K562 (cell line): ENCODE results near the gene HNRNPDL. TPM values are rescaled to one million over a fixed set of nuclear protein-coding genes. Genes with fewer than 3 reads are reported as not detected.

ENCODE experiments used
- ATAC-seq: fragments of 200-7000 bp; cut with Tn5 transposase; 3 replicates; pipeline ENCODE4 v1.9.1; 2020; ENCODE audit warnings: moderate library complexity
- BruUV-seq: library from RNA; stranded (reverse); fragments of 400-500 nt; replicated peaks from 2 replicates; lab custom pipeline; 2021; lab: Mats Ljungman, UMichigan
- CTCF ChIA-PET: fragments of 300-600 bp; formaldehyde crosslinking; extraction: SDS; loops from one replicate; lab custom pipeline; 2021; ENCODE audit warnings: low intra/inter-chr PET ratio; lab: Yijun Ruan, JAX
- POLR2A ChIA-PET: fragments of 300-600, 350-650 bp; sonication (Branson Sonifier 250); formaldehyde crosslinking; extraction: SDS; loops from one replicate; lab custom pipeline; 2021; ENCODE audit warnings: antibody characterized with exemption, inconsistent platforms; lab: Yijun Ruan, JAX
- DNase-seq, 4 experiments: peaks; one replicate each; pipeline versions ENCODE4 v3.0.0 to v3.0.0-alpha.2; 2011 to 2018; ENCODE audit warnings: low spot score in 3 of 4, mixed read lengths in 3 of 4; ENCODE audit errors: extremely low read depth in 1 of 4
- FAIRE-seq: peaks from 2 replicates; lab custom pipeline; 2011; peaks lifted over from hg19 to GRCh38; lab: Jason Lieb, UNC
- H2AFZ ChIP-seq: 2 replicates; pipeline ENCODE4 v1.6.0; 2011; ENCODE audit warnings: low read depth, low read length, control low read depth, inconsistent platforms
- H3K27ac ChIP-seq: fragments of 200-600 bp; 3 replicates; pipeline ENCODE4 v1.8.0; 2011; ENCODE audit warnings: low read depth, mild to moderate bottlenecking, control low read depth, inconsistent platforms, low read length, moderate library complexity, mixed read lengths; ENCODE audit errors: extremely low read depth
- H3K27me3 ChIP-seq, 2 experiments: fragments of 300-600 bp in 1 of 2; 2 replicates in 1 of 2; 3 replicates in 1 of 2; pipeline versions ENCODE4 v1.6.0 to v1.8.0; 2011; ENCODE audit warnings: inconsistent platforms in 2 of 2, low read length in 2 of 2, mild to moderate bottlenecking in 1 of 2, mixed read lengths in 1 of 2, moderate library complexity in 1 of 2; ENCODE audit not compliant: control insufficient read depth in 2 of 2, insufficient read depth in 2 of 2
- H3K36me3 ChIP-seq: fragments of 300-600 bp; 3 replicates; pipeline ENCODE4 v1.8.0; 2011; ENCODE audit warnings: mild to moderate bottlenecking, low read length, inconsistent platforms; ENCODE audit not compliant: control insufficient read depth, insufficient read depth
- H3K4me1 ChIP-seq, 2 experiments: fragments of 200-600 bp in 1 of 2; replicated peaks in 1 of 2; 2 replicates in 1 of 2; 3 replicates in 1 of 2; pipeline versions ENCODE4 v1.5.1 to v1.8.0; 2011; ENCODE audit warnings: inconsistent platforms in 2 of 2, low read length in 2 of 2, mild to moderate bottlenecking in 1 of 2, mixed read lengths in 1 of 2, moderate library complexity in 1 of 2; ENCODE audit not compliant: control insufficient read depth in 2 of 2, insufficient read depth in 2 of 2
- H3K4me2 ChIP-seq: 2 replicates; pipeline ENCODE4 v1.6.1; 2011; ENCODE audit warnings: low read length, control low read depth, inconsistent platforms, mixed read lengths; ENCODE audit not compliant: insufficient read depth
- H3K4me3 ChIP-seq: fragments of 200-600 bp; sonication (generic), shearing (Covaris generic); 2 replicates; pipeline ENCODE4 v1.5.1; 2016; ENCODE audit warnings: control low read depth, inconsistent platforms
- H3K79me2 ChIP-seq: fragments of 200-600 bp; 3 replicates; pipeline ENCODE4 v1.8.0; 2011; ENCODE audit warnings: low read length, inconsistent platforms; ENCODE audit not compliant: control insufficient read depth, insufficient read depth
- H3K9ac ChIP-seq, 2 experiments: 2 replicates each; pipeline versions ENCODE4 v1.6.0 to v1.6.1; 2011; ENCODE audit warnings: low read depth in 2 of 2, low read length in 2 of 2, control low read depth in 1 of 2, inconsistent platforms in 1 of 2, mild to moderate bottlenecking in 1 of 2, mixed read lengths in 1 of 2; ENCODE audit not compliant: insufficient read depth in 1 of 2
- H3K9me1 ChIP-seq: one replicate; pipeline ENCODE4 v1.6.0; 2011; ENCODE audit warnings: inconsistent platforms, mild to moderate bottlenecking, low read length, moderate library complexity; ENCODE audit not compliant: control insufficient read depth, insufficient read depth
- H3K9me3 ChIP-seq: replicated peaks from 2 replicates; pipeline ENCODE4 v1.5.1; 2011; ENCODE audit warnings: low read depth, low read length, inconsistent platforms; ENCODE audit not compliant: control insufficient read depth, insufficient read depth
- H4K20me1 ChIP-seq: replicated peaks from 2 replicates; pipeline ENCODE4 v1.6.1; 2011; ENCODE audit warnings: low read length, inconsistent platforms, mixed read lengths; ENCODE audit not compliant: control insufficient read depth, insufficient read depth
- CAMTA2 ChIP-seq: fragments of 250-450 bp; sonication (Bioruptor Pico); conservative IDR thresholded peaks from 2 replicates; pipeline ENCODE4 v1.5.1; 2022
- KAT7 ChIP-seq: sonication (generic); formaldehyde crosslinking; IDR thresholded peaks from 2 replicates; pipeline ENCODE4 v1.8.0; 2022; ENCODE audit warnings: missing genetic modification reagents, mild to moderate bottlenecking, borderline replicate concordance
- POLR3A ChIP-seq: IDR thresholded peaks from 2 replicates; pipeline ENCODE4 v1.6.1; 2011; ENCODE audit warnings: borderline replicate concordance, mild to moderate bottlenecking, moderate library complexity; ENCODE audit not compliant: insufficient read length, insufficient read depth; ENCODE audit errors: extremely low read depth
- SMAD2 ChIP-seq: fragments of 150-350 bp; IDR thresholded peaks from 2 replicates; pipeline ENCODE4 v1.6.1; 2014; ENCODE audit warnings: low read depth, mild to moderate bottlenecking, low read length
- U2AF1 ChIP-seq: fragments of 200-400 bp; formaldehyde crosslinking; optimal IDR thresholded peaks from 2 replicates; pipeline ENCODE3; 2017; ENCODE audit warnings: mild to moderate bottlenecking, low read depth, low read length, moderate library complexity
- ZBTB7A ChIP-seq: IDR thresholded peaks from 2 replicates; pipeline ENCODE4 v1.6.1; 2011; ENCODE audit warnings: low read depth, mild to moderate bottlenecking, low read length, moderate library complexity, borderline replicate concordance; ENCODE audit not compliant: control insufficient read depth
- WGBS: fragments of 100-300 bp; shearing (Covaris generic); methylation state at CpG from one replicate; pipeline ENCODE4 v1.1.6; 2016; ENCODE audit warnings: low coverage, mixed read lengths; ENCODE audit not compliant: insufficient coverage; ENCODE audit errors: missing lambda C conversion rate; 5-methylcytosine and 5-hydroxymethylcytosine counted together
- in situ Hi-C: fragments of 300-500 bp; cut with MboI; formaldehyde crosslinking; loops from 4 replicates; pipeline ENCODE4 v1.15.0; 2018; ENCODE audit warnings: inconsistent platforms, mixed read lengths
- intact Hi-C: fragments of 100-400 bp; cut with micrococcal nuclease; formaldehyde crosslinking; loops from 2 replicates; pipeline ENCODE4 v1.14.2; 2022
- polyA plus RNA-seq, 8 experiments: library from polyadenylated mRNA; depleted of rRNA in 4 of 8; stranded (reverse) in 5 of 8; unstranded in 3 of 8; fragments of >200 nt; fragmentation: Nextera tagmentation in 2 of 8; fragmentation: Illumina TruSeq in 1 of 8; extraction: Ambion mirVana in 2 of 8; extraction: Trizol in 1 of 8; gene quantifications; 2 replicates each; pipeline versions ENCODE4 v1.2.1 to v1.2.3, GENCODE V29; 2011 to 2014; ENCODE audit warnings: inconsistent platforms in 1 of 8, missing spikeins in 1 of 8
- total RNA-seq, 7 experiments: library from RNA; depleted of rRNA in 6 of 7; stranded (reverse); fragments of >200 nt in 6 of 7; fragmentation: Illumina TruSeq in 2 of 7; extraction: Trizol in 2 of 7; gene quantifications; 2 replicates each; pipeline versions ENCODE4 v1.2.1 to v1.2.3, GENCODE V29; 2011 to 2021; ENCODE audit warnings: low replicate concordance in 1 of 7
- TF ChIP-seq, protein P1 (sequence below): sonication (generic); formaldehyde crosslinking; IDR thresholded peaks from 2 replicates; pipeline ENCODE4 v1.8.0; 2022; ENCODE audit warnings: missing genetic modification reagents, mild to moderate bottlenecking, borderline replicate concordance
- TF ChIP-seq, protein P2 (sequence below): fragments of 250-450 bp; sonication (Bioruptor Pico); IDR thresholded peaks from 2 replicates; pipeline ENCODE4 v1.5.0; 2021; ENCODE audit warnings: mild to moderate bottlenecking, moderate library complexity

HNRNPDL gene
- total and polyA plus RNA-seq, 9 of the 15 experiments (the other 6 are each of a cell fraction or from before 2014, with no cell fraction given), result 243 to 652 (median 351) TPM

- H3K4me2 ChIP-seq, result no peak overlapping the region
- TF ChIP-seq CAMTA2 (CRISPR knock-in tag), result no peak
- no peak for TF ChIP-seq KAT7 (CRISPR knock-in tag)
- TF ChIP-seq, protein P1, sequence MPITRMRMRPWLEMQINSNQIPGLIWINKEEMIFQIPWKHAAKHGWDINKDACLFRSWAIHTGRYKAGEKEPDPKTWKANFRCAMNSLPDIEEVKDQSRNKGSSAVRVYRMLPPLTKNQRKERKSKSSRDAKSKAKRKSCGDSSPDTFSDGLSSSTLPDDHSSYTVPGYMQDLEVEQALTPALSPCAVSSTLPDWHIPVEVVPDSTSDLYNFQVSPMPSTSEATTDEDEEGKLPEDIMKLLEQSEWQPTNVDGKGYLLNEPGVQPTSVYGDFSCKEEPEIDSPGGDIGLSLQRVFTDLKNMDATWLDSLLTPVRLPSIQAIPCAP (CRISPR knock-in tag), result no peak
- no peak for TF ChIP-seq ZBTB7A
- TF ChIP-seq U2AF1, result no peak
- TF ChIP-seq, protein P2, sequence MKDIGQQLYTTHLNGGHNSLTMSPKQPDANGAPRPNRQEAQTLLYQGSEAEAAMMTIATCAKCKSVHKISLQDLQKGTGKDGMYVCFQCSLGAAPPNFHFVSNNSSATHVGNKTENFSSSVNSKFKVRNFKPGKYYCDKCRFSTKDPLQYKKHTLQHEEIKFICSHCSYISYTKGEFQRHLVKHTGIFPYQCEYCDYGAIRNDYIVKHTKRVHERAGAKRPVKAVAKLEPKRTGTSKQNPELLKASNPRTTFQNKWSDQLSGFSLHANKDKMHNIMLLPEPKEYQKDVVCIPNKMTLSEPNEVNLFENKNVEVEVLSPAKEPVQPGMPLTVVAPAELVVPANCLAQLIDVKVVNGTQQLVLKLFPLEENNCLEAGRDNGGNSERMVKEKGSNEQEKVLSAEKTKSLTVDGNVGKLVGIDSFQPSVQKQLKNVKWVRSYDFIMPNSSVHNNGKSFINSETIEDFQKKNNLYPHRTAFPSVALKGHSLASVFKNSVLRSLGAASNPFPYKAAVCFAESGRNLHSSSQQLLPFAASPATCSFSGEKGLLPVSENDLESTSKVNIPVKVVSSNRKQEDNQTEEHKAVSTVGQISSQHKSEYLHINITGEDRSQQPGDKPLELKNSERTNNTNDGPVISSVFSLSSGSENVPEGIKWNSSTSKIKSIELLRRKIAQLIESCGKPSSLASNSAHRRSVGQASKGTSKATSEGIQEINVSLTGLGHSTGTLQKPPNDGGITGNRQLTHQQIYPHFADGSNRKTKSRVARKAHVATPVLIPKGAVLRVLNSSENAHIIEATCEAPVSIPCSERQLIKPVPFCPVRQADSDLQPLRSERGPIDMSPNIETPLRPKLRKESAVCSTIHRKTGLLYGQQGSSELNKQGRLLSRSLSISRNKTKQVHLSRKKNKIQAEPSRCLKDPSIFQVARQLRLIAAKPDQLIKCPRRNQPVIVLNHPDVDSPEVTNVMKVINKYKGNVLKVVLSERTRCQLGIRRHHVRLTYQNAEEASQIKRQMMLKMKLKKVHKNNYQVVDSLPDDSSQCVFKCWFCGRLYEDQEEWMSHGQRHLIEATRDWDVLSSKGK (CRISPR knock-in tag), result no peak
- no peak for TF ChIP-seq POLR3A
- TF ChIP-seq SMAD2, result no peak
- H3K9me1 ChIP-seq, result no peaks in the 10 kb centered on the region
- WGBS, result 95% methylated on average over 6 of the region's 7 CpGs
- CTCF ChIA-PET, result no interaction called here
- H2AFZ ChIP-seq, result no peak overlapping the region
- no peak for ATAC-seq
- H3K36me3 ChIP-seq, result peaks cover 84% of the 10 kb centered on the region
- no peaks in the 10 kb centered on the region for H3K79me2 ChIP-seq
- BruUV-seq, result no TSS peak
- POLR2A ChIA-PET, result no interaction called here
- no peak for DNase-seq
- H3K4me1 ChIP-seq, result no peaks in the 10 kb centered on the region
- no peaks in the 10 kb centered on the region for H4K20me1 ChIP-seq
- H3K9ac ChIP-seq, result no peak overlapping the region
- no peak overlapping the region for H3K4me3 ChIP-seq
- no peak overlapping the region for H3K27ac ChIP-seq
- no peaks in the 10 kb centered on the region for H3K27me3 ChIP-seq
- in situ Hi-C loops, result no loop called here
- H3K9me3 ChIP-seq, result no peaks in the 10 kb centered on the region
- intact Hi-C loops, result no loop called here
- no peak for FAIRE-seq
Measured at GRCh38 chr4:82457266-82457665, 27.0 kb upstream of the HNRNPDL start.
